ENCODE measurements around the gene FOXO6.

The FOXO6 gene

DNA sequence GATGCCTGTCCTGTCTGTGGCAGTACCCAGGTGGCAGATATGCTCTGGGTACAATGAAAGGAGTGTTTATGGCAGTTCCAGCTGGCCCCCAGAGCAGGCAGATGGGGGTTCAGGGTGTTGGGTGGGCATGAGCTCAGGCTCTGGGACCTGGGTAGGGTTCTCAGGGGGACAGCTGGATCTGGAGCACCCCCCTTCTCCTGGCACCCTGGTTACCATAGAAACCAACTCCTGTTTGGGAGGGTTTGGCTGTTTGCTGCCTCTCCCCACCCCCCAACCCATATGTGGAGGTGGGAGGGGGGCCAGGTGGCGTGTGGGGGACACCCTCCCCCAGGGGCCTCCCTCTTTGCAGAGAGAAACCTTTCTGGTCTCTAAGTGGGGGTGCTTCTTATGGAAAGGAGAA, 7.1 kb downstream of the FOXO6 start:
- DNase-seq: no peak

GRCh38 chr1:41368801-41369200, 7.6 kb downstream of the FOXO6 start:
- DNase-seq: no peak

DNA sequence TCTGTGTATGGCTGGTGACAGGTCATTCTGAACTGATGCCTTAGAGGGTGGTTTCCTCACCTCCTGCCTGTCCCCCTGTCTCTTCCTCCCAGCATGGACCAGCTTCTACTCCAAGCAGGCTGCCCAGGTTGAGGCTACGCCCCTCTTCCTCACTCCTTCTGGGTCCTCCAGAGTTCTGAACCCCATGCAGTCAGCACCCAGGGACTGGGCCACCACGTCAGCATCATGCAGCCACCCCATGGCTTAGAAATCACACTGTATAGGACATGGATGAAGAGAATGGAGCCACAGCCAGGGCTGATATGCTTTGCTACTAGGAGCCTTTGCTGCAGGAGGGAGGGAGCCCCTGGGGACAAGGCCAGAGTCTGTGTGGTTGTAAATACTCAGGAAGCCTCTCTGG, 8.3 kb downstream of the FOXO6 start:
- no peak for DNase-seq

- DNase-seq: no peak
Measured at GRCh38 chr1:41370225-41370624, 9.0 kb downstream of the FOXO6 start.

DNA sequence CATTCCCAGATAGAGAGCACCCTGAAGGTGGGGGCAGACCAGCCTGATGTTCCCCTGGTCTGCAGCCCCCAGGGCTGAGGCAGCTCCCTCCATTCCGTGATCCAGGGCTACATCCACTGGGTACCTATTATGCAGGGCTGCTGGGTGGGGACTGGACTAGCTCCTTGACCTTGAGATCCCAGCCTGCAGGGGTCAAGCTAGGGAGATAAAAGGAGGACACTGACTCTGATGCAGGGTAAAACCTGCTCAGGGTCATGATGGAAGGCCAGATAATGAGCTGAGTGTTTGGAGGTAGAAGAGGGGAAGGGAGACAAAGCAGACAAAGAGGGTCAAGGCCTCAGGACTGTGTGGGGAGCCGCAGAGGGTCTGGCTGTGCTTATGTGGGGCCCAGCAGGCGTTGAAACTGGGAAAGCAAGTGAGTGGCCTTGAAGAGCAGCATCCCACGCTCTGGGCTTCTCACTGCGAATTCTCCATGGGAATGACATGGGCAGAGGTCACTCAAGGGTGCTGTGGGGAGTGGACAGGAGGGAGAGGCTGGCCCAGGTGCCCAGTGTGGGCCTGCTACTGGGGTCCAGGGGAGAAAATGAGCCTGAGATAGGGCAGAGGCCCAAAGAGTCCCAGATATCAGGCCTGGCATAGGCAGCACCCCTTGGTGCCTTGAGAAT, 9.7 kb downstream of the FOXO6 start:
- DNase-seq: no peak

DNA sequence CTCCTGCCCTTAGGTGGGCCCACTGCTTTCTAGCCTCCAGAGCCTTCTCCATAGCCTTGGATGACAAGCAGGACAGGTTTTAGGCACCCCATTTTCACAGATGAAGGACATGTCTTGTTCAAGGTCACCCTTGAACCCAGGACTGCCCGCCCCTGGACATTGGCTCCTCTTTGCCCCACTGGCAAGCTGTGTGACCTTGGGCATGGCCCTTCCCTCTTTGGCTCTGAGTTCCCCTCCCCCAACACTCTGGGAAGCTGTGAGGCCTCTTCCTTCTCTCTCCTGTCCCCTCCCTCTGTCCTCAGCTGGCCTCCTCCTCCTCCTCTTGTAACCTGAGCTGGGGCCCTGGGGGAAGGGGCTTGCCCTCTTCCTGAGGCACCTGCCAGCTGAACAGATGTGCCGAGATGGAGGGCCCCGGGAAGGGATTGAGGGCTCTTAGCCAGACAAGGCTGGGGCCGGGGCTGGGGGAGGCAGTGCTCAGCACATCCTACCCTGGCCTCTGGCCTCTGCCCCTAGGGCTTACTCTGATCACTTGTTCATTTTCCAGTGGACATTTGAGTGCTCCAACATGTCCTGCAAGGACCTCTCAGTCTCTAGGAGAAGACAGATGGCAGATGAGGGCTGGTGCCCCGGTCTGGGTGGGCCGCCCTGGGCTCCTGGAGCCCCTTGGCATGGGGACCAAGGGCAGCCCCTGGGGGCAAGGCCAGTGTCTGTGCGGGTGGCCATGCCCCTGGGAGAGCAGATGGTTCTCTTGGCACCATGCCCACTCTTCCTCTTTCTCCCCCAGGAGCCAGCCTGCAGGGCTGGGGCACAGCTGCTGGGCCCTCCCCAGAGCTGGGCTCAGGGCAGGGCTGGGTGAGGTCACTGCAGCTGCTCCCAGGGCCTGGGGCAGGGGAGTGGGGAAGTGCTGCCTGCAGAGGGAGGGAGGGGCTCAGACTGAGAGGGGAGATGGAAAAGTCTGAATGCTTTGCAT, 10.7 kb downstream of the FOXO6 start:
- no peak for DNase-seq

- no peak for DNase-seq
Measured at GRCh38 chr1:41372600-41372993, 11.4 kb downstream of the FOXO6 start.

GRCh38 chr1:41373373-41373772, 12.1 kb downstream of the FOXO6 start:
- no peak for DNase-seq

GRCh38 chr1:41374711-41375110, 13.5 kb downstream of the FOXO6 start:
- DNase-seq: no peak

- DNase-seq: no peak
Measured at GRCh38 chr1:41377397-41377796, 16.2 kb downstream of the FOXO6 start.

DNA sequence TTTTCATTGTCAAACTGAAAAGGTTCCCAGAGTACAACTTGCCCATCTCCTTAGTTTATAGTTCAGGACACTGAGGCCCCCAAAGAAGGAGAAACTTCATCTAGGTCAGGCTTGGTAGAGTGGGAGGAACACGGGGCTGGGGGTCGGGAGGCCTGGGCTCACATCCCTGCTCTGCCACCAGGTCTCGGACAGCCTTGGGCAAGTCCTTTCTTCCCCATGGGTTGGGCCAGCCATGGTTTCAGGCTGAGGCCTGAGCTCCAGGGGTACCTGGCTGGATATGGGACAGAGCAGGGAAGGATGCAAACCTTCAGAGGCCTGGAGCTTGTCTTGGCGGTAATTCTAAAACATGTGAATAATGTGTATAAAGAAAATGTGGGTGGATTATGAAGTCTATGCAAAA, 17.0 kb downstream of the FOXO6 start:
- DNase-seq: no peak

GRCh38 chr1:41378999-41379737, 17.9 kb downstream of the FOXO6 start:
- DNase-seq: no peak

- no peak for DNase-seq
Measured at GRCh38 chr1:41379738-41380130, 18.5 kb downstream of the FOXO6 start.

DNA sequence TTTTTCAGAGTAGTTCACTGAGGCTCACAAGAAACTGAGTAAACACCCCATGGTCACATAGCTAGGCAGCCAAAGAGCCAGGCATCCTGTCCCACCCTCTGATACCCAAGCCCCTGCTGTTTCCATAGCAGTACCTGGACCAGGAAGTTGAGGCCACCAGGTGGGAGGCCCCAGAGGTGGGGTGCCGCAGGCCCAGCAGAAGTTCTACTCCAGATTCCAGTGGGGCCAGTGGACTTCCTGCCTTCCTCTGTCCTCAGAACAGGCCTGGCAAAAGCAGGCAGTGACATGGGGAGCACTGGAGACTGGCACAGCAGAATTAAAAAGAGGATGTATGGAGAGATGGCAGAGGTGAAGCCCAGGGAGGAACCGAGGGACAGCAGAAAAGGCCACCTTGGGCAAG, 19.0 kb downstream of the FOXO6 start:
- DNase-seq: no peak

GRCh38 chr1:41380979-41381691, 19.9 kb downstream of the FOXO6 start:
- no peak for DNase-seq

DNA sequence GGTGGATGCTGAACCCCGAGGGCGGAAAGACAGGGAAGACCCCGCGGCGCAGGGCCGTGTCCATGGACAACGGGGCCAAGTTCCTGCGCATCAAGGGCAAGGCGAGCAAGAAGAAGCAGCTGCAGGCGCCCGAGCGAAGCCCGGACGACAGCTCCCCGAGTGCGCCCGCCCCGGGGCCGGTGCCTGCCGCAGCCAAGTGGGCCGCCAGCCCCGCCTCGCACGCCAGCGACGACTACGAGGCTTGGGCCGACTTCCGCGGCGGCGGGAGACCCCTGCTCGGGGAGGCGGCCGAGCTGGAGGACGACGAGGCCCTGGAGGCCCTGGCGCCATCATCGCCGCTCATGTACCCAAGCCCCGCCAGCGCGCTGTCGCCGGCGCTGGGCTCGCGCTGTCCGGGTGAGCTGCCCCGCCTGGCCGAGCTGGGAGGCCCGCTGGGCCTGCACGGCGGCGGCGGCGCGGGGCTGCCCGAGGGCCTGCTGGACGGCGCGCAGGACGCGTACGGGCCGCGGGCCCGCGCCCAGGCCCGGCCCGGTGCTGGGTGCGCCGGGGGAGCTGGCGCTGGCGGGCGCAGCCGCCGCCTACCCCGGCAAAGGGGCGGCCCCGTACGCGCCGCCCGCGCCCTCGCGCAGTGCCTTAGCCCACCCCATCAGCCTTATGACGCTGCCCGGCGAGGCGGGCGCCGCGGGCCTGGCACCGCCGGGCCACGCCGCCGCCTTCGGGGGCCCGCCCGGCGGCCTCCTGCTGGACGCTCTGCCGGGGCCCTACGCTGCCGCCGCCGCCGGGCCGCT, 20.7 kb downstream of the FOXO6 start:
- DNase-seq: no peak

GRCh38 chr1:41382480-41383090, 21.4 kb downstream of the FOXO6 start:
- DNase-seq: no peak

GRCh38 chr1:41383094-41383852, 22.0 kb downstream of the FOXO6 start:
- DNase-seq: no peak

DNA sequence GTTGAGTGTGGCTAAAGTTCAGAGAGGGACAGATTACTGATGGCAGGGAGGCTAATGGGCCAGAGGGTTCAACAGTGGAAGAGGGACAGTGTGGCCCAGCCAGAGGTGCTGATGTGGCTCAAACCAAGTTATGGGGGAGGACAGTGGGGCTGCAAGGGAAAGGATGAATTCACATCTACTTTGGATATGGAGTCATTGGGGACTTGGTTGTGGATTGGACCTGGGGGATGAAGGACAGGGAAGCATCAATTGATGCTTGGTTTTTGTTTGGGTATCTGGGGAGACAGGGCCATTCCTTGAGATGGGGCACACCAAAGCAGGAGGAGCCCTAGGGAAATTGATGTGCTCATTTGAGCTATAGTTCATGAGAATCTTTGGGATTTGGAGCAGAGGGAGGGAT, 23.3 kb downstream of the FOXO6 start:
- DNase-seq: no peak

GRCh38 chr1:41385398-41386195, 24.4 kb downstream of the FOXO6 start:
- DNase-seq: no peak

Data from stimulated activated CD4-positive, alpha-beta T cell treated with anti-CD3 and anti-CD28 coated beads, Interleukin-2, amount 100 ng/mL, for 48 hours (primary cell).